Measurements from ENCODE around the gene RPL31. TPM values are rescaled to one million over a fixed set of nuclear protein-coding genes. Genes with fewer than 3 reads are reported as not detected.
A peak's percentile ranks its signal among the peaks of the same experiment; 100 is the strongest.

Gene RPL31
- total RNA-seq (1,000 to 10,000 TPM; 1,020 to 1,101 TPM), polyA plus RNA-seq (1,000 to 10,000 TPM; 3,995 to 6,954 TPM)
- long read RNA-seq, donor 1, transcript RPL31-201 (5 exons, 1,865 nt): major isoform, 1,947 of 3,247 reads
- long read RNA-seq, donor 1, transcript RPL31-208 (4 exons, 825 nt): minor isoform, 791 of 3,247 reads
- long read RNA-seq, donor 1, transcript RPL31-205 (4 exons, 716 nt): minor isoform, 65 of 3,247 reads
- long read RNA-seq, donor 1, transcript RPL31-203 (5 exons, 1,110 nt): minor isoform, 41 of 3,247 reads
- long read RNA-seq, donor 1, partial matches to known transcripts: 228 of 3,247 reads
- long read RNA-seq, donor 1, other reads (novel, unspliced or antisense): 131 of 3,247 reads
- long read RNA-seq, donor 2, transcript RPL31-205 (4 exons, 716 nt): minor isoform, 34 of 1,785 reads
- long read RNA-seq, donor 2, transcript RPL31-208 (4 exons, 825 nt): minor isoform, 469 of 1,785 reads
- long read RNA-seq, donor 2, transcript RPL31-201 (5 exons, 1,865 nt): major isoform, 1,013 of 1,785 reads
- long read RNA-seq, donor 2, transcript RPL31-202 (3 exons, 641 nt): minor isoform, 16 of 1,785 reads
- long read RNA-seq, donor 2, partial matches to known transcripts: 167 of 1,785 reads
- long read RNA-seq, donor 2, other reads (novel, unspliced or antisense): 56 of 1,785 reads
- long read RNA-seq, donor 3, transcript RPL31-205 (4 exons, 716 nt): minor isoform, 53 of 2,013 reads
- long read RNA-seq, donor 3, transcript RPL31-201 (5 exons, 1,865 nt): major isoform, 1,226 of 2,013 reads
- long read RNA-seq, donor 3, transcript RPL31-208 (4 exons, 825 nt): minor isoform, 457 of 2,013 reads
- long read RNA-seq, donor 3, transcript RPL31-203 (5 exons, 1,110 nt): minor isoform, 23 of 2,013 reads
- long read RNA-seq, donor 3, partial matches to known transcripts: 148 of 2,013 reads
- long read RNA-seq, donor 3, other reads (novel, unspliced or antisense): 73 of 2,013 reads
- long read RNA-seq, donor 4, transcript RPL31-211 (3 exons, 357 nt): minor isoform, 22 of 1,791 reads
- long read RNA-seq, donor 4, transcript RPL31-205 (4 exons, 716 nt): minor isoform, 35 of 1,791 reads
- long read RNA-seq, donor 4, transcript RPL31-208 (4 exons, 825 nt): minor isoform, 474 of 1,791 reads
- long read RNA-seq, donor 4, transcript RPL31-201 (5 exons, 1,865 nt): major isoform, 939 of 1,791 reads
- long read RNA-seq, donor 4, partial matches to known transcripts: 232 of 1,791 reads
- long read RNA-seq, donor 4, other reads (novel, unspliced or antisense): 69 of 1,791 reads
- long read RNA-seq, donor 5, transcript RPL31-205 (4 exons, 716 nt): minor isoform, 85 of 3,575 reads
- long read RNA-seq, donor 5, transcript RPL31-208 (4 exons, 825 nt): minor isoform, 821 of 3,575 reads
- long read RNA-seq, donor 5, transcript RPL31-201 (5 exons, 1,865 nt): major isoform, 2,099 of 3,575 reads
- long read RNA-seq, donor 5, transcript RPL31-202 (3 exons, 641 nt): minor isoform, 37 of 3,575 reads
- long read RNA-seq, donor 5, partial matches to known transcripts: 313 of 3,575 reads
- long read RNA-seq, donor 5, other reads (novel, unspliced or antisense): 151 of 3,575 reads

DNA sequence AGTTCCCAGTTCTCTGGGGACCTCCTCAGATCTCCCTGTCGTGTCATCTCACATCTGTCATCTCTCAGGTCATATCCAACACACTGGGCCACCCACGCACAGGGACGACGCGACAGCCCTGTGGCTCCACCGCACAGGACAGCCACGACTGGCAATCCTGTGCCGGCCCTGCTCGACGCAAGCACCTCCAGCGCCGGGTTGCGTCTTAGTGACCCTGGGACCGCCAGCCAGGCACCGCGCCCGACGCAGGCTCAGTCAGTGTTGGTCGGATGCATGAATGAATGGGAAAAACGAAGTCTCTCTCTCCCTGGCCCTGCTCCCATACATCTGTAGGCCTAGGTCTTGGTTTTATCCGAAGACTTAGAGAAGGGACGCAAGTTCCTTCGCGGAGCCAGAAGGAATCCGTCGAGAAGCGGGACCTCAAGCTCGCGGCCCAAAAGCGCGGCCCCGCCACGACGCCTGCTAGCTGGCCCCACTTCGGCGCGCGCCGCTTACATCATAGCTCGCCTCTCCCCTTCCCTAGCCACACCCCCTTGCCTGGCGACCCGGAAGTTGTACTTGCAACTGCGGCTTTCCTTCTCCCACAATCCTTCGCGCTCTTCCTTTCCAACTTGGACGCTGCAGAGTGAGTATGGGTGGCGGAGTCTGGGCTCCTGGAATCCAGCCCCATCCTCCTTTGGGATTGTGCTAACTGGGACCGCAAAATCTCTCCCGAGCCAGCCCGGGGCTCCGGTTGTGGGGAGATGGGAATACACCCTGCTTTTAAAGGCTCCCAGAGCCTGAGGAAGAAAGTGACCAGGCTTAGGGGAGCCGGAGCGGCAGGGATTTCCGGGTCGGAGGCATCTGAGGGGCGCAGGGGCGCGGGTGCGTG, at the start of gene RPL31:
TSS of gene RPL31 (plus strand) at position 599 of the 871 bp plus-strand sequence. CDS start 413 bp downstream, outside the sequence.
- Histone ChIP-seq H3K27ac (ENCODE audit: low read depth in 1 of 2, low read length in 1 of 2) (peak within 1 kb of the TSS; percentile 88 to 95), H3K27me3 (ENCODE audit: control insufficient read depth in 3 of 3, insufficient read depth in 3 of 3, low read length in 2 of 3) (no peaks in the 10 kb centered on the region), H3K4me1 (ENCODE audit: control insufficient read depth in 5 of 5, insufficient read depth in 5 of 5, low read length in 5 of 5) (peaks cover 4 to 16% (median 9%) of the 10 kb centered on the region in 5 donors), H3K9me3 (ENCODE audit: control insufficient read depth in 4 of 4, insufficient read depth in 3 of 4, low read length in 3 of 4) (no peaks in the 10 kb centered on the region), H3K36me3 (ENCODE audit: control insufficient read depth in 4 of 4, insufficient read depth in 4 of 4, low read length in 4 of 4) (peaks cover 13 to 40% (median 26%) of the 10 kb centered on the region in 4 donors), H3K9ac (ENCODE audit: insufficient read depth in 1 of 2, low read length in 2 of 2) (peak within 1 kb of the TSS; percentile 96 to 97), H3K4me3 (peak within 1 kb of the TSS; percentile 81)
- TF ChIP-seq, protein P1, sequence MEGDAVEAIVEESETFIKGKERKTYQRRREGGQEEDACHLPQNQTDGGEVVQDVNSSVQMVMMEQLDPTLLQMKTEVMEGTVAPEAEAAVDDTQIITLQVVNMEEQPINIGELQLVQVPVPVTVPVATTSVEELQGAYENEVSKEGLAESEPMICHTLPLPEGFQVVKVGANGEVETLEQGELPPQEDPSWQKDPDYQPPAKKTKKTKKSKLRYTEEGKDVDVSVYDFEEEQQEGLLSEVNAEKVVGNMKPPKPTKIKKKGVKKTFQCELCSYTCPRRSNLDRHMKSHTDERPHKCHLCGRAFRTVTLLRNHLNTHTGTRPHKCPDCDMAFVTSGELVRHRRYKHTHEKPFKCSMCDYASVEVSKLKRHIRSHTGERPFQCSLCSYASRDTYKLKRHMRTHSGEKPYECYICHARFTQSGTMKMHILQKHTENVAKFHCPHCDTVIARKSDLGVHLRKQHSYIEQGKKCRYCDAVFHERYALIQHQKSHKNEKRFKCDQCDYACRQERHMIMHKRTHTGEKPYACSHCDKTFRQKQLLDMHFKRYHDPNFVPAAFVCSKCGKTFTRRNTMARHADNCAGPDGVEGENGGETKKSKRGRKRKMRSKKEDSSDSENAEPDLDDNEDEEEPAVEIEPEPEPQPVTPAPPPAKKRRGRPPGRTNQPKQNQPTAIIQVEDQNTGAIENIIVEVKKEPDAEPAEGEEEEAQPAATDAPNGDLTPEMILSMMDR (IDR thresholded peaks at IDR 0.05; ENCODE audit: control extremely low read depth, extremely low read depth): no peak
- DNase-seq: peak; percentile 98 to 99 (median 98)
- ATAC-seq (ENCODE audit: insufficient read depth, low FRiP score): peak; percentile 95
- 7% methylated on average over 59 of the region's 59 CpGs for WGBS, 2 donors

DNA sequence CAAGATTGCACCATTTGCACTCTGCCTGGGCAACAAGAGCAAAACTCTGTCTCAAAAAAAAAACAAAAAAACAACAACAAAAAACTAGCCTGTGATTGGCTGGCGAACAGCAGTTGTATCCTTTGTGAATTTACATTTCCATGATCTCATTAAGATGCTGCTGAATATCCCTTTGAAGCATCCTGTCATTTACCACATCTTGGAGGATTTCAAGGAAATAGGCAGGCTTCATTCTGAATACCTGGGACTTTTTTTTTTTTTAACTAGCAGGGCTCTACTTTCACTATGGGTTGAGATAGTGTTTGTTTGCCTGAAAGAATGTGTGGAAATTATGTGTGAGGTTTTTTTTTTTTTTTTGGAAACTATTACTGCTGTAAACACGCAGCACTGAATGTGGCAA, 49.6 kb upstream of the RPL31 start:
- Histone ChIP-seq H3K4me1 (ENCODE audit: control insufficient read depth in 5 of 5, insufficient read depth in 5 of 5, low read length in 5 of 5) (peaks cover 0 to 6% (median 0%) of the 10 kb centered on the region in 5 donors), H3K27ac (ENCODE audit: low read depth in 1 of 2, low read length in 1 of 2) (no peak overlapping the region), H3K27me3 (ENCODE audit: control insufficient read depth in 3 of 3, insufficient read depth in 3 of 3, low read length in 2 of 3) (no peaks in the 10 kb centered on the region), H3K36me3 (ENCODE audit: control insufficient read depth in 4 of 4, insufficient read depth in 4 of 4, low read length in 4 of 4) (peaks cover 0 to 11% (median 1%) of the 10 kb centered on the region in 4 donors), H3K4me3 (no peak overlapping the region), H3K9me3 (ENCODE audit: control insufficient read depth in 4 of 4, insufficient read depth in 3 of 4, low read length in 3 of 4) (no peaks in the 10 kb centered on the region), H3K9ac (ENCODE audit: insufficient read depth in 1 of 2, low read length in 2 of 2) (no peak overlapping the region)
- DNase-seq: no peak
- ATAC-seq (ENCODE audit: insufficient read depth, low FRiP score): no peak
- TF ChIP-seq, protein P1 (IDR thresholded peaks at IDR 0.05; ENCODE audit: control extremely low read depth, extremely low read depth): no peak
- WGBS, 2 donors: 94 to 96% methylated on average over 2 of the region's 2 CpGs

All from lung (tissue), 16 donors.